Stimulated activated CD4-positive, alpha-beta T cell treated with anti-CD3 and anti-CD28 coated beads, Interleukin-2, amount 100 ng/mL, for 24 hours (primary cell): ENCODE measurements around the gene SLFN12.
"Not testable (repeated sequence)": the region's sequence is repeated elsewhere in the genome, so short reads cannot be mapped to it uniquely, and the experiment has no call there.

Source experiments
- DNase-seq, 2 donors: peaks; one replicate each; pipeline ENCODE4 v3.0.0-alpha.2; 2020

The SLFN12 gene

GRCh38 chr17:35407531-35407930 is 24.8 kb downstream of the SLFN12 start:
- no peak for DNase-seq

DNA sequence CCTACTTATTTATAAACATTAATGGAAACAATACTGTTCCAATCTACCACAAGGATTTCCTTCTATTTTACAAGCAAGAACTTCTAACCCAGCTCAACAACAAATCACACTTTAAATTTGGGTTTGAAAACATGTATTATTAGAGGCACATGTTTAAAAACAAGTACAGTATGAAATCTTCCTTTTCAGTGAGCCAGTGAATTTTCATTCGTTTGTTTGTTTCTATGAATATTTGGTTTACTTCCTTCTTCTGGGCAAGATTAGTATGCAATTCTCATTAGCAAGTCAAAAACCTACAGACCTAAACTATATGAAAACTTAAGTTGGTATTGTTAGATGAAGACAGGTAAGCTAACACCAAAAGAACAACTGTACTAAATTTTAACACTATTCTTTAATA is 25.7 kb downstream of the SLFN12 start:
- DNase-seq, result no peak

GRCh38 chr17:35404360-35404759 is 27.9 kb downstream of the SLFN12 start:
- DNase-seq, result no peak

DNA sequence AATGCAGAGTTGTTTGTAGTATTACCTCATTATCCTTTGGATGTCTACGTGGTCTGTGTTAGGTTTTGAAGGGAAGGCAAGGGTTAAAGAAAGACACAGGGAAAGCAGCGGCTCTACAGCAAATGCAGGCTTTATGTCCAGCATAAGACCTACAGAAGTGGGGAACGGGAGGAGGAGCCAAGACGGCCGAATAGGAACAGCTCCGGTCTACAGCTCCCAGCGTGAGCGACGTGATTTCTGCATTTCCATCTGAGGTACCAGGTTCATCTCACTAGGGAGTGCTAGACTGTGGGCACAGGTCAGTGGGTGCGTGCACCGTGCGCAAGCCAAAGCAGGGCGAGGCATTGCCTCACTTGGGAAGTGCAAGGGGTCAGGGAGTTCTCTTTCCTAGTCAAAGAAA is 38.5 kb downstream of the SLFN12 start:
- DNase-seq, result not testable (repeated sequence)

GRCh38 chr17:35390663-35391062 is 41.6 kb downstream of the SLFN12 start:
- no peak for DNase-seq

- no peak for DNase-seq
Measured at GRCh38 chr17:35390156-35390555, 42.1 kb downstream of the SLFN12 start.

- no peak for DNase-seq
Measured at GRCh38 chr17:35387496-35387895, 44.8 kb downstream of the SLFN12 start.

DNA sequence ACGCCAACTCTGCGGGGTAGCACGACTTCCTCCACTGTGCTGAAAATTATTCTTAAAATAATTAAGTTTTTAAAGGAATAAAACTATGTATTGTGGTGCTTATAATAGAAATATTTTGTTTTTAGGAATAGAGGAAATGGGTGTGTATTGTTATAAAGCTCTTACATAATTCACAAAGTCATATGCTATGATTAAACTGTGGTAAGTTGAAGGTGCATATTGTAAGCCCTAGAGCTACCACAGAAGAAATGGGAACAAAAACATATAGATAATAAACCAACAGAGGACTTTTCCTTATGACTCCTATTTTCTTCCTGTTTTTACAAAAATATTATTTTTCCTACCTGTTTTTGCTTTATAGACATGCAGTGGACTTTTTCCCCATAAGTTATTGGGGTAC is 54.6 kb downstream of the SLFN12 start:
- no peak for DNase-seq

DNA sequence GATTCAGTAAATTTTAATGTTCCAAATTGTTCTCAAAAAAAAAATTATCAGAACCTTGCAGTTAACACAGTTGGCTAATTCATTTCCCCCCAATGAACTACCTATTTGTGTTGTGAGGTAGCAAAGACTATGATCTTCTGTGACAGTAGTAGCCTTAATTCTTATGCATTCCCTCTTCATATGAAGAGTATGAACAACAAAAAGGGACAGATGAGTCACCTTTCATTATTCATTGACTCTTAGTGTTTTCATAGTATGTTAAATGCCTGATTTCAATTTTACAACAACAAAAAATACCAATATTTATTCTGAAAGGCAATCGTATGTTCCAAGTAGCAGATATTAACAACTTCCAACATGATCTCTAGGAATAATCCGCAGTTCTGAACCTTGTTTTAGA is 55.2 kb downstream of the SLFN12 start:
- DNase-seq, result no peak

DNA sequence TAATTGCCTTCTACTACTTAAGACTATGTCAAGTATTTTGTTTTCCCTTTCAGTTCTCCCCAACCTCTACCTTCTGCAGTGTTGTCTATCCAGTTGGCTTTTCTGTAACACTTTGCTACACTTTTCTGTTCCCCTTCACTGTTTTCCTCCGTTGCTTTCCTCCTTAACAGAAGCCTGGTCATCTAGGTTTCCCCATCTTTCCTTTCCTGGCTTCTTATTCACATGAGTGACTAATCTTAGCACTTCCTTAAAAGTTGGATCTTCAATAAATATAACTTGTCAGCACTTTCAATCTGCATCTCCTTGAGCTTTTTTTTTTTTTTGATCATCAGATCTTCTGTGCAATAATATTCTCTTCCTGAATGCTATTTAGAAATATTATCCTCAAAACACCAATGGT is 56.1 kb downstream of the SLFN12 start:
- no peak for DNase-seq

GRCh38 chr17:35374766-35375344 is 57.4 kb downstream of the SLFN12 start:
- no peak for DNase-seq

GRCh38 chr17:35373984-35374765 is 58.1 kb downstream of the SLFN12 start:
- DNase-seq, result peak; percentile 60 to 63

- DNase-seq, result peak; percentile 90 to 92
Measured at GRCh38 chr17:35373534-35373983, 58.7 kb downstream of the SLFN12 start, which contains the start of gene SLFN11. SLFN11 (minus strand) TSS chr17:35373621; CDS start chr17:35363807, 9,814 bp downstream.

GRCh38 chr17:35372846-35373533 is 59.3 kb downstream of the SLFN12 start:
- peak; percentile 25 to 28 for DNase-seq

DNA sequence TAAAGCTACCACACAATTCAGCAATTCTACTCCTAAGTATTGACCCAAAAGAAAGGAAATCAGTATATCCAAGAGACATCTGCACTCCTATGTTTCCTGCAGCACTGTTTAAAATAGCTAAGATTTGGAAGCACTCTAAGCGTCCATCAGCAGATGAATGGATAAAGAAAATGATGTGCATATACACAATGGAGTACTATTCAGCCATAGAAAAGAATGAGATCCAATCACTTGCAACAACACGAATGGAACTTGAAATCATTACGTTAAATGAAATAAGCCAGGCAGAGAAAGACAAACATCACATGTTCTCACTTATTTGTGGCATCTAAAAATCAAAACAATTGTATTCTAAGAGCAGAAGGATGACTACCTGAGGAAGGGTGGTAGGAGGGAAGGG is 60.4 kb downstream of the SLFN12 start:
- DNase-seq, result no peak

- no peak for DNase-seq
Measured at GRCh38 chr17:35368081-35368830, 64.0 kb downstream of the SLFN12 start.

DNA sequence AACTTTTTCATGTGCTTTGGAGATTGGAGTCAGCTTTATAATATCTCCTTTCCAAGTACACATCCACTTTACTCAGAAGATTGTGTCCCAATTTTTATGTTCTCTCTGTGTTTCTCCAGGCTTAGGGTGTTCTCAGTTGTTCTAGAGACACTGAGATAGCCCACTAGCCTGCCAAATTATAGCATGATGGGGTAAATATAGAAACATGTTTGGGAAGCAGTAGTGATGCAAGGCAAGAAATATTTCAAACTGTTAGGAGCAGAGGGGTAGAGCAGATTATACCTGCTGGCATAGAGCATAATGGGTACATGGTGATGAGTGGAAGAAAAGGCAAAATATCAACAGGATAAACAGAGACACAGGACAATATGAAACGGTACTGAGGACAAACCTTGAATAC is 71.3 kb downstream of the SLFN12 start:
- no peak for DNase-seq
